ENCODE data around the gene LPAR1. TPM values are rescaled to one million over a fixed set of nuclear protein-coding genes. Genes with fewer than 3 reads are reported as not detected.
"Not testable (repeated sequence)": the region's sequence is repeated elsewhere in the genome, so short reads cannot be mapped to it uniquely, and the experiment has no call there.

LPAR1 gene
- total and polyA plus RNA-seq, 9 donors = 39.3 to 74.9 (median 51.8) TPM

GRCh38 chr9:110864011-110864410 lies 174.3 kb downstream of the LPAR1 start:
- H3K9me3 ChIP-seq (replicated peaks; ENCODE audit: control insufficient read depth, low read depth, low read length) = peaks cover 16% of the 10 kb centered on the region
- WGBS (ENCODE audit: insufficient coverage) = no CpG with 5 or more reads among the region's 2 CpGs
- no peaks in the 10 kb centered on the region for H3K4me1 ChIP-seq (ENCODE audit: control insufficient read depth, insufficient read depth, low read length)

GRCh38 chr9:110861370-110862110 lies 176.7 kb downstream of the LPAR1 start:
- H3K9me3 ChIP-seq (replicated peaks; ENCODE audit: control insufficient read depth, low read depth, low read length) = peaks cover 17% of the 10 kb centered on the region
- DNase-seq; H3K4me1 ChIP-seq (ENCODE audit: control insufficient read depth, insufficient read depth, low read length); H3K27ac ChIP-seq (ENCODE audit: low read length); H3K36me3 ChIP-seq (ENCODE audit: control insufficient read depth, insufficient read depth, low read length); H3K4me3 ChIP-seq (ENCODE audit: low read length); H3K27me3 ChIP-seq (ENCODE audit: control insufficient read depth, insufficient read depth, low read length): not testable (repeated sequence)
- 98% methylated on average over 4 of the region's 4 CpGs for WGBS (ENCODE audit: insufficient coverage)

More at GRCh38 chr9:110864011-110864410, 174.3 kb downstream of the LPAR1 start:
- Histone ChIP-seq H3K27ac (ENCODE audit: low read length) (no peak overlapping the region), H3K36me3 (ENCODE audit: control insufficient read depth, insufficient read depth, low read length) (no peaks in the 10 kb centered on the region), H3K27me3 (ENCODE audit: control insufficient read depth, insufficient read depth, low read length) (no peaks in the 10 kb centered on the region), H3K4me3 (ENCODE audit: low read length) (no peak overlapping the region)
- DNase-seq = no peak

GRCh38 chr9:110856772-110857171 lies 181.5 kb downstream of the LPAR1 start:
- no peak for DNase-seq
- Histone ChIP-seq H3K27me3 (ENCODE audit: control insufficient read depth, insufficient read depth, low read length) (no peaks in the 10 kb centered on the region), H3K4me1 (ENCODE audit: control insufficient read depth, insufficient read depth, low read length) (no peaks in the 10 kb centered on the region), H3K36me3 (ENCODE audit: control insufficient read depth, insufficient read depth, low read length) (no peaks in the 10 kb centered on the region), H3K9me3 (replicated peaks; ENCODE audit: control insufficient read depth, low read depth, low read length) (peaks cover 30% of the 10 kb centered on the region), H3K4me3 (ENCODE audit: low read length) (no peak overlapping the region), H3K27ac (ENCODE audit: low read length) (no peak overlapping the region)
- WGBS (ENCODE audit: insufficient coverage) = no CpG with 5 or more reads among the region's 3 CpGs

GRCh38 chr9:110850401-110851135 lies 187.7 kb downstream of the LPAR1 start:
- 90% methylated on average over 2 of the region's 6 CpGs for WGBS (ENCODE audit: insufficient coverage)
- no peak for DNase-seq
- Histone ChIP-seq H3K27ac (ENCODE audit: low read length) (no peak overlapping the region), H3K4me3 (ENCODE audit: low read length) (no peak overlapping the region), H3K36me3 (ENCODE audit: control insufficient read depth, insufficient read depth, low read length) (no peaks in the 10 kb centered on the region), H3K27me3 (ENCODE audit: control insufficient read depth, insufficient read depth, low read length) (no peaks in the 10 kb centered on the region), H3K9me3 (replicated peaks; ENCODE audit: control insufficient read depth, low read depth, low read length) (peaks cover 12% of the 10 kb centered on the region), H3K4me1 (ENCODE audit: control insufficient read depth, insufficient read depth, low read length) (no peaks in the 10 kb centered on the region)

GRCh38 chr9:110847671-110848070 lies 190.6 kb downstream of the LPAR1 start:
- no peaks in the 10 kb centered on the region for H3K27me3 ChIP-seq (ENCODE audit: control insufficient read depth, insufficient read depth, low read length)
- WGBS (ENCODE audit: insufficient coverage) = no CpG with 5 or more reads among the region's 3 CpGs
- no peaks in the 10 kb centered on the region for H3K9me3 ChIP-seq (replicated peaks; ENCODE audit: control insufficient read depth, low read depth, low read length)
- peak; percentile 65 for DNase-seq
- H3K27ac ChIP-seq (ENCODE audit: low read length) = no peak overlapping the region
- peaks cover 2% of the 10 kb centered on the region for H3K4me1 ChIP-seq (ENCODE audit: control insufficient read depth, insufficient read depth, low read length)
- H3K4me3 ChIP-seq (ENCODE audit: low read length) = no peak overlapping the region
- H3K36me3 ChIP-seq (ENCODE audit: control insufficient read depth, insufficient read depth, low read length) = no peaks in the 10 kb centered on the region

GRCh38 chr9:110846215-110846614 lies 192.1 kb downstream of the LPAR1 start:
- Histone ChIP-seq H3K4me1 (ENCODE audit: control insufficient read depth, insufficient read depth, low read length) (peaks cover 2% of the 10 kb centered on the region), H3K27ac (ENCODE audit: low read length) (no peak overlapping the region), H3K4me3 (ENCODE audit: low read length) (no peak overlapping the region), H3K36me3 (ENCODE audit: control insufficient read depth, insufficient read depth, low read length) (no peaks in the 10 kb centered on the region), H3K27me3 (ENCODE audit: control insufficient read depth, insufficient read depth, low read length) (no peaks in the 10 kb centered on the region), H3K9me3 (replicated peaks; ENCODE audit: control insufficient read depth, low read depth, low read length) (no peaks in the 10 kb centered on the region)
- no CpG with 5 or more reads among the region's 2 CpGs for WGBS (ENCODE audit: insufficient coverage)
- no peak for DNase-seq

GRCh38 chr9:110844121-110844520 lies 194.1 kb downstream of the LPAR1 start:
- H3K27ac ChIP-seq (ENCODE audit: low read length) = no peak overlapping the region
- no peaks in the 10 kb centered on the region for H3K9me3 ChIP-seq (replicated peaks; ENCODE audit: control insufficient read depth, low read depth, low read length)
- peaks cover 2% of the 10 kb centered on the region for H3K4me1 ChIP-seq (ENCODE audit: control insufficient read depth, insufficient read depth, low read length)
- no peak overlapping the region for H3K4me3 ChIP-seq (ENCODE audit: low read length)
- H3K27me3 ChIP-seq (ENCODE audit: control insufficient read depth, insufficient read depth, low read length) = no peaks in the 10 kb centered on the region
- DNase-seq = no peak
- H3K36me3 ChIP-seq (ENCODE audit: control insufficient read depth, insufficient read depth, low read length) = no peaks in the 10 kb centered on the region
- WGBS (ENCODE audit: insufficient coverage) = no CpG with 5 or more reads among the region's 1 CpG

GRCh38 chr9:110842986-110843385 lies 195.3 kb downstream of the LPAR1 start:
- peak; percentile 53 for DNase-seq
- no peaks in the 10 kb centered on the region for H3K36me3 ChIP-seq (ENCODE audit: control insufficient read depth, insufficient read depth, low read length)
- H3K9me3 ChIP-seq (replicated peaks; ENCODE audit: control insufficient read depth, low read depth, low read length) = no peaks in the 10 kb centered on the region
- no peaks in the 10 kb centered on the region for H3K27me3 ChIP-seq (ENCODE audit: control insufficient read depth, insufficient read depth, low read length)
- no peak overlapping the region for H3K27ac ChIP-seq (ENCODE audit: low read length)
- H3K4me1 ChIP-seq (ENCODE audit: control insufficient read depth, insufficient read depth, low read length) = peaks cover 2% of the 10 kb centered on the region
- 55% methylated on average over 2 of the region's 3 CpGs for WGBS (ENCODE audit: insufficient coverage)
- H3K4me3 ChIP-seq (ENCODE audit: low read length) = no peak overlapping the region

GRCh38 chr9:110842169-110842568 lies 196.1 kb downstream of the LPAR1 start:
- H3K9me3 ChIP-seq (replicated peaks; ENCODE audit: control insufficient read depth, low read depth, low read length) = no peaks in the 10 kb centered on the region
- no peak overlapping the region for H3K4me3 ChIP-seq (ENCODE audit: low read length)
- H3K27me3 ChIP-seq (ENCODE audit: control insufficient read depth, insufficient read depth, low read length) = no peaks in the 10 kb centered on the region
- no peak overlapping the region for H3K27ac ChIP-seq (ENCODE audit: low read length)
- no peak for DNase-seq
- 85% methylated on average over 7 of the region's 9 CpGs for WGBS (ENCODE audit: insufficient coverage)
- H3K4me1 ChIP-seq (ENCODE audit: control insufficient read depth, insufficient read depth, low read length) = peaks cover 2% of the 10 kb centered on the region
- H3K36me3 ChIP-seq (ENCODE audit: control insufficient read depth, insufficient read depth, low read length) = no peaks in the 10 kb centered on the region

GRCh38 chr9:110837401-110838005 lies 200.8 kb downstream of the LPAR1 start:
- no peak for DNase-seq
- no peak overlapping the region for H3K4me3 ChIP-seq (ENCODE audit: low read length)
- 100% methylated on average over 1 of the region's 2 CpGs for WGBS (ENCODE audit: insufficient coverage)
- H3K36me3 ChIP-seq (ENCODE audit: control insufficient read depth, insufficient read depth, low read length) = no peaks in the 10 kb centered on the region
- no peaks in the 10 kb centered on the region for H3K27me3 ChIP-seq (ENCODE audit: control insufficient read depth, insufficient read depth, low read length)
- no peak overlapping the region for H3K27ac ChIP-seq (ENCODE audit: low read length)
- H3K4me1 ChIP-seq (ENCODE audit: control insufficient read depth, insufficient read depth, low read length) = no peaks in the 10 kb centered on the region
- H3K9me3 ChIP-seq (replicated peaks; ENCODE audit: control insufficient read depth, low read depth, low read length) = no peaks in the 10 kb centered on the region
